Colonic mucosa (tissue), 4 donors: Measurements from ENCODE around the gene NDUFAB1. TPM values are rescaled to one million over a fixed set of nuclear protein-coding genes. Genes with fewer than 3 reads are reported as not detected.

Source experiments
- DNase-seq: peaks from one replicate; pipeline ENCODE4 v3.0.0-alpha.2; 2020
- H3K27ac ChIP-seq: fragments of 200-600 bp; one replicate; pipeline ENCODE4 v1.8.0; 2021
- H3K27me3 ChIP-seq: fragments of 200-600 bp; one replicate; pipeline ENCODE4 v1.8.0; 2021
- H3K36me3 ChIP-seq: fragments of 200-600 bp; one replicate; pipeline ENCODE4 v1.8.0; 2021
- H3K4me1 ChIP-seq: fragments of 200-600 bp; one replicate; pipeline ENCODE4 v1.8.0; 2021; ENCODE audit warnings: mild to moderate bottlenecking
- H3K4me3 ChIP-seq: fragments of 200-600 bp; one replicate; pipeline ENCODE4 v1.8.0; 2021
- H3K9ac ChIP-seq, 2 donors: one replicate each; pipeline ENCODE4 v1.7.0; 2013; ENCODE audit warnings: control low read depth in 2 of 2, low read depth in 2 of 2, low read length in 2 of 2
- H3K9me3 ChIP-seq: fragments of 200-600 bp; one replicate; pipeline ENCODE4 v1.8.0; 2021
- intact Hi-C: fragments of 100-400 bp; cut with DNase I; formaldehyde crosslinking; loops from one replicate; pipeline ENCODE4 v1.14.1; 2022
- total RNA-seq, 2 donors: library from RNA; stranded (reverse); fragmentation: NEBNext Ultra II Directional in 1 of 2; extraction: Animal tissue kit (Norgen Biotek cat#: 25700) in 1 of 2; gene quantifications; one replicate each; pipeline ENCODE4 v1.2.1, GENCODE V29; 2021
- TF ChIP-seq, protein P1 (sequence below): fragments of 200-600 bp; IDR thresholded peaks from one replicate; pipeline ENCODE4 v1.8.0; 2022; ENCODE audit warnings: antibody characterized with exemption, mild to moderate bottlenecking
- donor health status: healthy.
- donor health status: DM: no; HTN: no; CAD: no.
- donor health status: DM: no; HTN: no; CAD: no.

Gene NDUFAB1
- total RNA-seq, 2 donors from 2014 or later, result 136 to 212 TPM

- Histone ChIP-seq H3K27me3 (no peaks in the 10 kb centered on the region), H3K36me3 (peaks cover 11% of the 10 kb centered on the region), H3K9me3 (no peaks in the 10 kb centered on the region), H3K4me3 (peak overlapping the region; percentile 98), H3K27ac (peak overlapping the region; percentile 75), H3K4me1 (no peaks in the 10 kb centered on the region), H3K9ac (peak overlapping the region; percentile 89)
- TF ChIP-seq, protein P1, sequence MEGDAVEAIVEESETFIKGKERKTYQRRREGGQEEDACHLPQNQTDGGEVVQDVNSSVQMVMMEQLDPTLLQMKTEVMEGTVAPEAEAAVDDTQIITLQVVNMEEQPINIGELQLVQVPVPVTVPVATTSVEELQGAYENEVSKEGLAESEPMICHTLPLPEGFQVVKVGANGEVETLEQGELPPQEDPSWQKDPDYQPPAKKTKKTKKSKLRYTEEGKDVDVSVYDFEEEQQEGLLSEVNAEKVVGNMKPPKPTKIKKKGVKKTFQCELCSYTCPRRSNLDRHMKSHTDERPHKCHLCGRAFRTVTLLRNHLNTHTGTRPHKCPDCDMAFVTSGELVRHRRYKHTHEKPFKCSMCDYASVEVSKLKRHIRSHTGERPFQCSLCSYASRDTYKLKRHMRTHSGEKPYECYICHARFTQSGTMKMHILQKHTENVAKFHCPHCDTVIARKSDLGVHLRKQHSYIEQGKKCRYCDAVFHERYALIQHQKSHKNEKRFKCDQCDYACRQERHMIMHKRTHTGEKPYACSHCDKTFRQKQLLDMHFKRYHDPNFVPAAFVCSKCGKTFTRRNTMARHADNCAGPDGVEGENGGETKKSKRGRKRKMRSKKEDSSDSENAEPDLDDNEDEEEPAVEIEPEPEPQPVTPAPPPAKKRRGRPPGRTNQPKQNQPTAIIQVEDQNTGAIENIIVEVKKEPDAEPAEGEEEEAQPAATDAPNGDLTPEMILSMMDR, result no peak
- intact Hi-C loops, result no loop called here
- peak; percentile 31 for DNase-seq
Measured at GRCh38 chr16:23557779-23558702, 38.1 kb downstream of the NDUFAB1 start.

DNA sequence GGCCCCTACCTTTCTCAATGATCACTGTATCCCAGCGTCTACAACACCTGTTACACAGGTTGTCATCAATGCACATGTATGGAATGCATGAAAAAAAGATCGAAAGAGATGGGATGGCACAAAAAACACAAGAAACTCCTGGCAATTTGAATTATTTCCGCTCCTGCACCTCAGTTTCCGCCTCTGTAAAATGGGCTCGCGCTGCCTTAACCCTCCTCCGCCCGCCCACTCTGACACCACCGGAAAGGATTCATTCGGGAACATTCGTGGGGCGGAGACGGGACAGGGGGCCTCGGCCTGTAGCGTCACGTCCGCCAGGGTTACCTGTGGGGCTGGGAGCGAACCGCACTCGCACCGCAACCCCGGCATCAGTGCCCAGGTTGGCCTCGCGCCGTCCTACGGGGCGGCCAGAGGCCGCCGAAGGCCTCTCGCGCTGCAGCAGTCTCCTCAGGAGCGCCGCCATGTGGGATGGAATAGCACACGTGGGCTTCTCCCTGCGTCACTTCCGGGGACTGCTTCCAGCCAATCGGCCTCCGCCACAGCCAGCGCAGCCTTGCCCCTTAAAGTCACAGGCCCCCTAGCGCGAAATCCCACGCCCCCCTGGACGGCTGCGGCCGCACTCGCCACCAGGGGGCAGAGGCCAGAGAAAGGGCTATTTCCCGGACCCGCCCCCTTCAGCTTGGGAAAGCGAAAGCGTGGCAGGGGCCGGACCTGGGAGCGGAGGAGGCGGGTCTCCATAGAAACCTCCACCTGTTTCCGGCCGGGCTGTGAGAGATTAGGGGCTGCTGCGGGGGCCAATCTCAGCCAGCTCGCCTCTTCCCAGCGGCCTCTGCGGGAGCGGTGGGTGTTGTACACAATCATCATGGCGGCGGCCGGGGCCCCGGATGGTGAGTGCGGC lies 39.0 kb downstream of the NDUFAB1 start, which contains the start of the genes EARS2 and UBFD1:
EARS2 (minus strand) TSS at position 470 of the 898 bp plus-strand sequence; CDS start at position 463, 7 bp downstream.
UBFD1 (plus strand) TSS at position 847 of the 898 bp plus-strand sequence; CDS start at position 863, 16 bp downstream.
- Histone ChIP-seq H3K9me3 (no peaks in the 10 kb centered on the region), H3K4me3 (peak within 1 kb of the TSS; percentile 98), H3K4me1 (no peaks in the 10 kb centered on the region), H3K9ac (peak within 1 kb of the TSS; percentile 89), H3K27me3 (no peaks in the 10 kb centered on the region), H3K36me3 (peaks cover 6% of the 10 kb centered on the region), H3K27ac (peak within 1 kb of the TSS; percentile 75)
- TF ChIP-seq, protein P1, result peak; percentile 90
- peak; percentile 99 for DNase-seq
- intact Hi-C loops, result no loop called here

DNA sequence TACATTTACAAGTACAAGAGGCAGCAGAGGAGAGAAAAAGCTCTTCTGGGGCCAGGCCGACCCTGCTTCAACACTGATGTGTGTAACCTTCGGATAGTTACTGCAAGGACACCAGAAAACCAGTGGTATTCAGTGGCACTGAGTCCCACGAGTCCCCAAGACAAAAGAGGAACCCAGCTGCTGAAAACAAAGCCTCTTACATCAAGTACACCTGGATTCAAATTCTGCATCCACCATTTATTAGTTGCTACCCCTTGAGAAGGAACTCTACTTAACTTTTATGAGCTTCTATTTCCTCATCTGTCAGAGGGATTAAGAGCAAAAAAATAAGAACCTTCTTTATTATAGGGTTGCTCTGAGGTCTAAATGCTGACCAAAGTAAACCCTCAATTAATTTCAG lies 41.6 kb downstream of the NDUFAB1 start:
- H3K4me1 ChIP-seq, result no peaks in the 10 kb centered on the region
- H3K27me3 ChIP-seq, result no peaks in the 10 kb centered on the region
- intact Hi-C loops, result no loop called here
- TF ChIP-seq, protein P1, result no peak
- DNase-seq, result no peak
- no peak overlapping the region for H3K4me3 ChIP-seq
- H3K27ac ChIP-seq, result no peak overlapping the region
- no peaks in the 10 kb centered on the region for H3K36me3 ChIP-seq
- H3K9ac ChIP-seq, result no peak overlapping the region
- H3K9me3 ChIP-seq, result no peaks in the 10 kb centered on the region

- H3K36me3 ChIP-seq, result no peaks in the 10 kb centered on the region
- H3K4me3 ChIP-seq, result no peak overlapping the region
- no peak overlapping the region for H3K27ac ChIP-seq
- H3K4me1 ChIP-seq, result no peaks in the 10 kb centered on the region
- intact Hi-C loops, result no loop called here
- H3K9ac ChIP-seq, result no peak overlapping the region
- no peaks in the 10 kb centered on the region for H3K9me3 ChIP-seq
- no peaks in the 10 kb centered on the region for H3K27me3 ChIP-seq
- TF ChIP-seq, protein P1, result no peak
- no peak for DNase-seq
Measured at GRCh38 chr16:23552161-23552560, 44.0 kb downstream of the NDUFAB1 start.

GRCh38 chr16:23549938-23550337 lies 46.2 kb downstream of the NDUFAB1 start:
- no peak for DNase-seq
- H3K4me3 ChIP-seq, result no peak overlapping the region
- TF ChIP-seq, protein P1, result no peak
- no peaks in the 10 kb centered on the region for H3K4me1 ChIP-seq
- intact Hi-C loops, result no loop called here
- H3K36me3 ChIP-seq, result no peaks in the 10 kb centered on the region
- no peak overlapping the region for H3K9ac ChIP-seq
- no peaks in the 10 kb centered on the region for H3K9me3 ChIP-seq
- no peak overlapping the region for H3K27ac ChIP-seq
- no peaks in the 10 kb centered on the region for H3K27me3 ChIP-seq
